Femur (tissue), 1 donor: ENCODE measurements around the gene CNOT4.

Source experiments
- DNase-seq: peaks from one replicate; pipeline ENCODE4 v3.0.0-alpha.2; 2017

The CNOT4 gene, protein sequence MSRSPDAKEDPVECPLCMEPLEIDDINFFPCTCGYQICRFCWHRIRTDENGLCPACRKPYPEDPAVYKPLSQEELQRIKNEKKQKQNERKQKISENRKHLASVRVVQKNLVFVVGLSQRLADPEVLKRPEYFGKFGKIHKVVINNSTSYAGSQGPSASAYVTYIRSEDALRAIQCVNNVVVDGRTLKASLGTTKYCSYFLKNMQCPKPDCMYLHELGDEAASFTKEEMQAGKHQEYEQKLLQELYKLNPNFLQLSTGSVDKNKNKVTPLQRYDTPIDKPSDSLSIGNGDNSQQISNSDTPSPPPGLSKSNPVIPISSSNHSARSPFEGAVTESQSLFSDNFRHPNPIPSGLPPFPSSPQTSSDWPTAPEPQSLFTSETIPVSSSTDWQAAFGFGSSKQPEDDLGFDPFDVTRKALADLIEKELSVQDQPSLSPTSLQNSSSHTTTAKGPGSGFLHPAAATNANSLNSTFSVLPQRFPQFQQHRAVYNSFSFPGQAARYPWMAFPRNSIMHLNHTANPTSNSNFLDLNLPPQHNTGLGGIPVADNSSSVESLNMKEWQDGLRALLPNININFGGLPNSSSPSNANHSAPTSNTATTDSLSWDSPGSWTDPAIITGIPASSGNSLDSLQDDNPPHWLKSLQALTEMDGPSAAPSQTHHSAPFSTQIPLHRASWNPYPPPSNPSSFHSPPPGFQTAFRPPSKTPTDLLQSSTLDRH

GRCh38 chr7:135509839-135510591 is at the start of gene CNOT4:
Gene CNOT4 (minus strand): TSS chr7:135510102. CDS start chr7:135438331, 71,771 bp downstream.
- DNase-seq = peak; percentile 99

DNA sequence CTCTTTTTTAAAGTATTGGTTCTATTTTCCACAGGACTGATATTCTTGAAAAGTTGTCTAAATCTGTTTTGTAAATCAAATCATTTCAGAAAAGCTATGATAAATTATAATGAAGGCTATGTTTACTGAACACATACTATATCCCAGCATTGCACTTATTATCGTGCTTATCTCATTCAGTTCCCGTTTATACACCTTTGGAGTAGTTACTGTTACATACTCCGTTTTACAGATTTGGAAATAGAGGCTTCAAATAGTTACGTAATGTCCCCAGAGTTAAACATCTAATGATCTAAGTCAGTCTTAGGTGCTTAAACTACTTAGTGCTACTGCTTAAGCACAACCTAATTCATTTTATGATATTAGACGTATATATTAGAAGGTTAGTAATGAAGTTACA is 49.0 kb upstream of the CNOT4 start:
- DNase-seq = no peak

DNA sequence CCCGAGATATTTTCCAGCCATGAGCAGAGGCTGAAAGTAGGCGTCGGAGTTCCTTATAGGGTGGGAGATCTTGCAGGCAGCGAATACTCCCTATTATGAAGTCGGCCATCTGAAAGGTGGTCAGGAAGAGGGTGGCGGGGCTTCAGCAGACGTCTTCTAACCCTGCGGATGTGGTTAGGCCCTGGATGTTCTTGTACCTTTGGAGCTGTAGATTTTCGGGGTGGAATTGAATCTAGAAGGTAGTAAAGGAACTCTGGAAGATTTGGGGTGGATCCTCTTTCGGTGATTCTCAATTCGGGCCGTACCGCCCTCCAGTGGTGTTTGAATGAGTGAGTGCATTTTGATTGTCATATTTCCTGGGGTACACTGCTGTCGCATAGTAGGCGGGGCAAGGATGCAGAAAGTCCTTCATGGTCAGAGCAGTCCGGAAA is 48.5 kb upstream of the CNOT4 start:
- DNase-seq = peak; percentile 76

DNA sequence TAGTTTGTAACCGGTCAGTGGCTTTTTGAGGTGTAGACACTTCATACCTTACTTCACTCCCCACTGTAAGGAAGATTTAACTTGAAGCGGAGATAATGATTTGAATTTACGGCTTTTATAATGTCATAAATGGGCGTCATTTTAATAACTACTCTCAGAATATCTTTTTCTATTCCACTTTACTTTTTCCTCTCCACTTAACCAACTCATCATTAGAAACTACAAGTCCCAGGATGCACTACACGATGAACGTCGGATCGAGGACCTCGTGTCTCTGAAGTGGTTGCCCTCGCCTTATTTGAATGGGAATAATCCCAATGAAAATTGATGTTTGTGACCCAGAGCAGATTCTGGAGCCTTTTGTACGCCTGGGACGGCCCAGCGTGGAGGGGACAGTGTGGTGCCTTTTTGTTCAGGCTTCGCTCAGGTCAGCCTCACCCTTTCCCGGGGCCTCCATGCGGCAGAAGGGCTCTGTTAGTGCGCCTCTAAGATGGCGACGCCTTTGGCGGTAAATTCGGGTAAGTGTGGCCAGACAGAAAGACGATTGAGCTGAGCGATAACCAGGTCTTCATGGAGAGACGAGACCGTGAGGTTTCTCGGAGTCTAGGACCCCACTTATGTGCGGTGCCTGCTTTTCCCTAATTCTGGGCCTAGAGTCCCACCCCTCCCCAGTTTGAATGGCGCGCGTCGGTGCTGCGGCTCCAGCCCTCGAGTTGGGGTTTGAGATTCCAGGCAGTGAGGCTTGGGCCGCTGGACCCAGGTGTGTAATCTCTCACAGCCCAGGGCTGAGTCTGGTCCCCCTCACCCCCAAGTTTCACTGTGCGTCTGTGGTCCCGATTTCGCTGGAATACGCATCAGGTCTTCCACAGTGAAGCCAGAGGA is 47.8 kb upstream of the CNOT4 start, which contains the start of gene NUP205:
TSS of gene NUP205 (plus strand) at position 463 of the 882 bp plus-strand sequence. CDS start at position 491, 28 bp downstream.
- DNase-seq = peak; percentile 89

- DNase-seq = no peak
These were observed 43.4 kb upstream of the CNOT4 start for GRCh38 chr7:135553346-135553745.

DNA sequence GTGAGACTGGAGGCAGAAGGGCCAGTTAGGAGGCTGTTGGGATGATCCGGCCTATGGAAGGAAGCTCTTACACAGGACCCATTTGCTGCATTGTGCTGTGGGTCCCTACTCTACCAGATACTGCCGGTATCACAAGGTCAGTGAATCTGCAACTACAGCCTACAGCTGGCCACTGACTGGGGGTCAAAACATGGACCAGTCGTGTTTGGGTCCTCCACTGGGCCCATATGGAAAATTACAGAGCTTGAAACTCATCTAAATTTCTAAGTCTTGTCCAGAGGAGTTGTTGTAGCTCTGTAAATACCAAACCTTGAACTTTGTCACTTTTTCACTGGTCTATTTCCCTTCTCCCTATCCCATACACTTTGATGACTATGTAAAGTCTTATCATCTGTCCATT is 42.2 kb upstream of the CNOT4 start:
- DNase-seq = no peak

GRCh38 chr7:135550196-135550595 is 40.3 kb upstream of the CNOT4 start:
- no peak for DNase-seq

DNA sequence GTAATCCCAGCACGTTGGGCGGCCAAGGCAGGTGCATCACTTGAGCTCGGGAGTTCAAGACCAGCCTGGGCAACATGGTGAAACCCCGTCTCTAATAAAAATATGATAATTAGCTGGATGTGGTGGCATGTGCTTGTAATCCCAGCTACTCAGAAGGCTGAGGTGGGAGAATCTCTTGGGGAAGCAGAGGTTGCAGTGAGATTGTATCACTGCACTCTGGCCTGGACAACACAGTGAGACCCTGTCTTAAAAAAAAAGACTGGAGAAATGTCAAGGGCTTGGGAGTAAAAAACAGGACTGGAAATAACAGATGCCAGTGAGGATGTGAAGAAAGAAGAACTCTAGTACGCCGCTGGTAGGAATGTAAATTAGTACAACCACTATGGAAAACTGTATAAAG is 31.1 kb upstream of the CNOT4 start:
- DNase-seq = no peak

GRCh38 chr7:135539629-135540028 is 29.7 kb upstream of the CNOT4 start:
- no peak for DNase-seq

- no peak for DNase-seq
These were observed 28.5 kb upstream of the CNOT4 start for GRCh38 chr7:135538376-135538775.

DNA sequence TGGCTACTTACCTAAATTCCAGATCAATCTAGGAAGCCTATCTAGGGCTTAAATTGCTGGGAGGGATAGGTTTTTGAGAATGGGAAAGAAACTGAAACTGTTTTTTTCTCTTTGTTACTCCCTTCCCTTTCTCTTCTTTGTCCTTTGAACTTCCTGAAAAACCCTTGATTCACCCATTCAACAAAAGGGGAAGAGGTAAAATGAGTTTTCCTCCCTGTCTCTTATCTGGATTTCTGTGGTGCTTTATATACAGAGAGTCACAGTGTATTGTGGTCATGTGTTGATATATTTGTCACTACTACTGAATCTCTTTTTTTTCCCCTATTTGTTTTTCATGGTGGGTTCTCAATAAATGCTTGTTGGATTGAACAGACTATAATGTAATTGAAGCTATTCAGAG is 28.0 kb upstream of the CNOT4 start:
- no peak for DNase-seq

DNA sequence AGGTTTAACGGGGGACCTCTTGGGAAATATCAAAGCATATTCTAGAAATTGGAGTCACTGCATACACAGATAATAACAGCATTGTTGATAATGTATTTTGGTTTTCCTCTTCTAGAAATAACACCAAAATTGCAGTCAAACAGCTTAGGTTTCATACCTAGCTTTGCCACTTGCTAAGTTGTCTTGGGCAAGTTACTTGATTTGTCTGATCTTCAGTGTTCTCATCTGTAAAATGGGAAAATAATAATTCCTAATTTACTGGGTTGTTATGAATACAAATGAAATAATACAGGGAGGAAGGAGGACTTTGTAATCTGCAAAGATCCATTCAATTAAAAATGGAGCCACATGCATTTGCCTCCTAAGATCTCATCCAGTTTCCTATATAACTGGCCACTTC is 27.6 kb upstream of the CNOT4 start:
- DNase-seq = no peak

GRCh38 chr7:135536150-135536549 is 26.2 kb upstream of the CNOT4 start:
- no peak for DNase-seq

DNA sequence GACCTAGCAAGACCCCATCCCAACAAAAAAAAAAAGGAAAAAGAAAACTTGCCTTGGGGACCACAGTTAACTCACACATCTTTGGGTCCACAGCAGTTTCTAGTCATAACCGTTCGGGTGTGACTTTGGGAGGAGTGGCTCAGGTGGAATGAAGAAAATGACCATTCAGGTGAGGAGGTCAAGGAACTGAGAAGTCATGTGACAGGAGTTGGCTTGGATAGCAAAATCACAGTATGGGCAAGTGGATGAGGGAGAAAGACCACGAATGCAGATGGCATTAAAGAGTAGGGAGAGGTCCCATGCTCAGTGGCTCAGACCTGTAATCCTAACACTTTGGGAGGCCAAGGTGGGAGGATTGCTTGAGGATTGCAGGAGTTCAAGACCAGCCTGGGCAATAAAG is 17.1 kb upstream of the CNOT4 start:
- no peak for DNase-seq

GRCh38 chr7:135525426-135525825 is 15.5 kb upstream of the CNOT4 start:
- no peak for DNase-seq

DNA sequence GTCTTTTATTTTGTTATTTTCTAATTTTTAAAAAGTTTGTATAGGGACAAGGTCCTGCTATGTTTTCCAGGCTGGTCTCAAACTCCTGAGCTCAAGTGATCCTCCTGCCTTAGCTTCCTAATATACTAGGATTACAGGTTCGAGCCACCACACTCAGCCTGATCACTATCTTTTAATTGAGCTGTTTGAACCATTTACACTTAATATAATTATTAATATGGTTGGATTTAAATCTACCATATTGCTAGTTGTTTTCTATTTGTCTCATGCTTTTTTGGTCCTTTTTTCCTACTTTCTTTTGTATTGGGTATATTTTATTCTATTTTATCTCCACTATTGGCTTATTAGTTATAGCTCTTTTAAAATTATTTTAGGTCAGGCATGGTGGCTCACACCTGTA is 13.2 kb upstream of the CNOT4 start:
- DNase-seq = no peak

DNA sequence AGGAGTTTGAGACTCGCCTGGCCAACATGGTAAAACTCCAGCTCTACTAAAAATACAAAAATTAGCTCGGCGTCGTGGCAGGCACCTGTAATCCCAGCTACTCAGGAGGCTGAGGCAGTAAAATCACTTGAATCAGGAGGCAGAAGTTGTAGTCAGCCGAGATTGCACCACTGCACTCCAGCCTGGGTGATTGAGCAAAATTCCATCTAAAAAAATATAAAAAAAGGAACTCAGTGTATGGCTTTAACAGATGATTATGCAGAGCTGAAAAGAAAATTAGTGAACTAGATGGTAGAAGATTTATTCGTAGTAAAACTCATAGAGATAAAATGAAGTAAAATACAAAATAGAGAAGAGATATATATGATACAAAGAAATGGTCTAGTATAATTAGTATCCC is 12.6 kb upstream of the CNOT4 start:
- DNase-seq = no peak

DNA sequence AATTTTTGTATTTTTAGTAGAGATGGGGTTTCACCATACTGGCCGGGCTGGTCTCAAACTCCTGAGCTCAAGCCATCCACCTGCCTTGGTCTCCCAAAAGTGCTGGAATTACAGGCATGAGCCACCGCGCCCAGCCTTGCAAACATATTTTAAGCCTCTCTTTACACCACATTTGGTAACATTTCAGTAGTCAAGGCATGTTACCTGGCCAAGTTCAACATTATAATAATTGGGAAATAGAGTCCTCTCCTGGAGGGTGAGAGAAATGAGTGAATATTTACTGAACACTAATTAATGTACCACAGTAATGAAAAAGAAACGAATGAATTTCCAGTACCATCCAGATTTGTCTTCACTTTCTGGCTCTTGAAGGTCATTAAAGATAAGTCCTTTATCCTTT is 10.0 kb upstream of the CNOT4 start:
- no peak for DNase-seq

- no peak for DNase-seq
These were observed 9.4 kb upstream of the CNOT4 start for GRCh38 chr7:135519233-135519688.

DNA sequence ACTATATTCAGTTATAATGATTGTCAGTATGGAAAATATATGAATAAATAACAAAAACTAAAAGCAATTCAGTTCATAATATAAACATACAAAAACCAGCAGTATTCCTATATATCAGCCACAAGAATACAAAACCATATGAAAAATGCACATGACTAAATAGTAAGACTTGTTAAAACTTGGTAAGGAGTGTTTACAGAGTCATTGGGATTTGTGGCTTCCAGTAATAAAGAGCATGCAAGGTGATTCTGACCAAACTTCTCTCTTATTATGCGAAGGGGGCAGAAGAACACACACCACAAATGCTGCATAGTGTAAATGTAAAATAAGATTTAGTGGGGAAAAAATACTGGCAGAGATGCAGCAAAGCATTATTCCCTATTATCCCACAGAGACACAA is 8.8 kb upstream of the CNOT4 start:
- DNase-seq = no peak

GRCh38 chr7:135517060-135517459 is 7.2 kb upstream of the CNOT4 start:
- no peak for DNase-seq

GRCh38 chr7:135514856-135515255 is 5.0 kb upstream of the CNOT4 start:
- no peak for DNase-seq
